Common myeloid progenitor, CD34-positive (primary cell): ENCODE data around the gene CELA3B.
"Not testable (repeated sequence)": the region's sequence is repeated elsewhere in the genome, so short reads cannot be mapped to it uniquely, and the experiment has no call there.

Experiments used
- CTCF ChIA-PET: fragments of 350-600 bp; sonication (Branson Sonifier 250); formaldehyde crosslinking; loops from one replicate; lab custom pipeline; 2021; ENCODE audit warnings: antibody characterized with exemption; lab: Charles Lee
- POLR2A ChIA-PET: fragments of 350-600 bp; sonication (Branson Sonifier 250); formaldehyde crosslinking; loops from one replicate; lab custom pipeline; 2021; ENCODE audit warnings: antibody characterized with exemption; lab: Charles Lee
- DNase-seq, 3 donors: peaks; one replicate each; pipeline versions ENCODE4 v3.0.0 to v3.0.0-alpha.2; 2013
- H3K27ac ChIP-seq, 2 experiments: 1 replicate in 1 of 2; 2 replicates in 1 of 2; pipeline ENCODE4 v1.7.0; 2013; ENCODE audit warnings: inconsistent platforms in 2 of 2, low read length in 2 of 2, mild to moderate bottlenecking in 2 of 2, low read depth in 1 of 2, moderate library complexity in 1 of 2; ENCODE audit not compliant: severe bottlenecking in 2 of 2, insufficient read depth in 1 of 2, poor library complexity in 1 of 2
- H3K27me3 ChIP-seq, 5 experiments: replicated peaks in 2 of 5; 1 replicate in 3 of 5; 2 replicates in 2 of 5; pipeline versions ENCODE4 v1.6.1 to v1.7.0; 2013; ENCODE audit warnings: low read length in 4 of 5, mild to moderate bottlenecking in 2 of 5, moderate library complexity in 2 of 5, inconsistent platforms in 1 of 5; ENCODE audit not compliant: insufficient read depth in 5 of 5, control insufficient read depth in 4 of 5
- H3K36me3 ChIP-seq, 4 experiments: 1 replicate in 2 of 4; 2 replicates in 2 of 4; pipeline versions ENCODE4 v1.6.1 to v1.7.0; 2013; ENCODE audit warnings: low read length in 3 of 4, control low read depth in 1 of 4, mild to moderate bottlenecking in 1 of 4; ENCODE audit not compliant: control insufficient read depth in 4 of 4, insufficient read depth in 4 of 4
- H3K4me1 ChIP-seq, 4 experiments: 1 replicate in 3 of 4; 2 replicates in 1 of 4; pipeline versions ENCODE4 v1.6.1 to v1.7.1; 2013; ENCODE audit warnings: low read length in 3 of 4, mild to moderate bottlenecking in 3 of 4, control low read depth in 1 of 4, inconsistent platforms in 1 of 4, moderate library complexity in 1 of 4; ENCODE audit not compliant: control insufficient read depth in 4 of 4, insufficient read depth in 4 of 4; ENCODE audit errors: control extremely low read depth in 1 of 4
- H3K4me3 ChIP-seq, 7 experiments: 1 replicate in 4 of 7; 2 replicates in 3 of 7; pipeline versions ENCODE4 v1.5.1 to v1.7.0; 2013; ENCODE audit warnings: mild to moderate bottlenecking in 7 of 7, low read length in 6 of 7, moderate library complexity in 6 of 7, inconsistent platforms in 2 of 7, low read depth in 2 of 7, control low read depth in 1 of 7; ENCODE audit not compliant: insufficient read depth in 4 of 7, control insufficient read depth in 1 of 7; ENCODE audit errors: extremely low read depth in 1 of 7
- H3K9me3 ChIP-seq, 5 experiments: 1 replicate in 4 of 5; 2 replicates in 1 of 5; pipeline versions ENCODE4 v1.6.1 to v1.7.1; 2013; ENCODE audit warnings: low read length in 4 of 5, mild to moderate bottlenecking in 2 of 5, inconsistent platforms in 1 of 5, low read depth in 1 of 5, moderate library complexity in 1 of 5; ENCODE audit not compliant: control insufficient read depth in 4 of 5, insufficient read depth in 2 of 5; ENCODE audit errors: control extremely low read depth in 1 of 5
- WGBS: methylation state at CpG from one replicate; pipeline ENCODE4 v1.1.5; 2013; ENCODE audit not compliant: insufficient coverage; 5-methylcytosine and 5-hydroxymethylcytosine counted together

The CELA3B gene

DNA sequence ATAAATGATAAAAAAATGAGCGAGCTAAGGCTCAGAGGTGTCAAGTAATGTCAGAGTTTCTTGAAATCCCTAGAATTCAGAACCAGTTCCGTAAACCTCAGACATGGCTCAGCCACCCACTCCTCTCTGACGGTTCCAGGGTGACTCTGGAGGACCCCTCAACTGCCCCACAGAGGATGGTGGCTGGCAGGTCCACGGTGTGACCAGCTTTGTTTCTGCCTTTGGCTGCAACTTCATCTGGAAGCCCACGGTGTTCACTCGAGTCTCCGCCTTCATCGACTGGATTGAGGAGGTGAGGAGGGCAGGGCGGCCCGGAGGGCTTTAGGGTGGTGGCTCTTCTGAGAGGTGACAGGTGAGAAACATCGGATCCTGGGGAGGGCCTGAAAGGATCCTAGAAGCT is 32.7 kb downstream of the CELA3B start:
- H3K36me3 ChIP-seq, H3K27me3 ChIP-seq, POLR2A ChIA-PET, H3K9me3 ChIP-seq, CTCF ChIA-PET, DNase-seq, H3K27ac ChIP-seq, H3K4me3 ChIP-seq, H3K4me1 ChIP-seq: not testable (repeated sequence)
- whole genome bisulfite sequencing = 97% methylated on average over 3 of the region's 11 CpGs

DNA sequence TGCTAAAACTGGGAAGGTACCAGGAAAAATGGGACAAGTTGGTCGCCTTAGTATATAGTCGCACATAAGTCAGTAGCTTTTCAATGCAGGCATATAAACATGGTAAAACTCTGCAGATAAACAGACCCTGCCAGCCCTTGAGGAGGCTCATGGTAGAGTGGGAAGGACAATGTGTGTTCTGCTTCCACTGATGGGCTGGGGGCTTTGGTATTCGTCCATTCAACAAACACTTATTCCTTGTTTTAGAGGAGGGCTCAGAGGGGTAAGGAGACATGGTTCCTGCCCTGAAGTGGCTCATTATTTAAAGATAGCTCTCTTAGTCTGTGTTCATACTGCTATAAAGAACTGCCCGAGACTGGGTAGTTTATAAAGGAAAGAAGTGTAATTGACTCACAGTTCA is 35.9 kb downstream of the CELA3B start:
- CTCF ChIA-PET, H3K27ac ChIP-seq, H3K36me3 ChIP-seq, POLR2A ChIA-PET, H3K9me3 ChIP-seq, H3K4me3 ChIP-seq, DNase-seq, H3K27me3 ChIP-seq, H3K4me1 ChIP-seq: not testable (repeated sequence)
- WGBS = 80% methylated on average over 1 of the region's 4 CpGs

DNA sequence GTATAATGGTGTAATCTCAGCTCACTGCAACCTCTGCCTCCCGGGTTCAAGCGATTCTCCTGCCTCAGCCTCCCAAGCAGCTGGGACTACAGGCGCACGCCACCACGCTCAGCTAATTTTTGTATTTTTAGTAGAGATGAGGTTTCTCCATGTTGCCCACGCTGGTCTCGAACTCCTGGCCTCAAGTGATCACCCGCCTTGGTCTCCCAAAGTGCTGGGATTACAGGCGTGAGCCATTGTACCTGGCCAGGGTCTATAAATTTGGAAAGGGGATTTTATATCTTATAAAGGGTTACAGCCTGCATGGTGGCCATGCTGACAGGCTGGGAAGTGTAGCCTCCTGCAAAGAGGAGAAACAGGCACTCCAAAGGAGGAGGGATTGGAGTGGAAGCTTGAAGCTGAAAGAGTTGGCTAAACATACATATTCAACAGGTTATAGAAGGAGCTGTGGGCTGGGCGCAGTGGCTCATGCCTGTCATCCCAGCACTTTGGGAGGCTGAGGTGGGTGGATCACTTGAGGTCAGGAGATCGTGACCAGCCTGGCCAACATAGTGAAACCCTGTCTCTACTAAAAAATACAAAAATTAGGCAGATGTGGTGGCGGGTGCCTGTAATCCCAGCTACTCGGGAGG is 37.9 kb downstream of the CELA3B start:
- H3K27me3 ChIP-seq, DNase-seq, H3K4me3 ChIP-seq, POLR2A ChIA-PET, H3K9me3 ChIP-seq, H3K27ac ChIP-seq, H3K36me3 ChIP-seq: not testable (repeated sequence)
- H3K4me1 ChIP-seq = peaks cover 4 to 22% (median 14%) of the 10 kb centered on the region in 4 experiments
- CTCF ChIA-PET = interaction anchor here (1.4 kb wide), 1 partner anchor 10 kb away, joined by 3 read pairs; no protein-coding TSS in a partner anchor
- WGBS = 100% methylated on average over 5 of the region's 13 CpGs

DNA sequence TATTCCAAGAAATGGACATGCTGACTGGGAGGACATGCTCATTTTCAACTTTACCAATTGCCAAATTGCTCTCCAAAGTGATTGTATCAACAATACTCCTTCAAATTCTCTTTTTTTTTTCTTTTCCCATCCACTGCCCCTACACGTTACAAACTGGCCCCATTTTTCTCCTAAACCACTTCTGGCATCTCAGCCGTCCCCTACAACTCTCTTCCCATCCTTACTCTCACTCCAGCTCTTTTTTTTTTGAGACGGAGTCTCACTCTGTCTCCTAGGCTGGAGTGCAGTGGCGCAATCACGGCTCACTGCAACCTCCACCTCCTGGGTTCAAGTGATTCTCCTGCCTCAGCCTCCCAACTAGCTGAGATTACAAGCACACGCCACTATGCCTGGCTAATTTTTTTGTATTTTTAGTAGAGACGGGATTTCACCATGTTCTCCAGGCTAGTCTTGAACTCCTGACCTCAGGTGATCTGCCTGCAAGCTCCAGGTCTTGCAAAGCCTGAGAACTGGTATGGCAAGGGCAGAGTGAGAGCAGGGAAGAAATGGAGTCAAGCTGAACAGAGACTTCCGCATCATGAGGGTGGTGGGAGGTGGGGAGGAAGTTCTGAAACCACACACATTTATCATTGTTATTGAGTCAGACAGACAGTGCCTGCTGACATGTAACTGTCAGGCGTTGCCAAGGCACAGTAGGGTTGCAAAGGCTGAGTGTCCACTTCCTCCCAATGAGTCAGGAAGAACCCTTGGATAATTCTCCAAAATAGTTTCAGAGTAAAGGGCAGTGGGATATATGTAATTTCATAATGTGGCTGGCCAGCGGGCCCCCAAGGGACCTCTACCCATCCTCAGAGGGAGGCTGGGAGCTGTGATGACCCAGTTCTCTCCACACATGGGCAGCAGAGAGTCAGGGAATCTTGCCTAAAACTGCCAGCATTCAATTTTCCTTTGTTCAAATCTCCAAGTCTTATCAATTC is 42.0 kb downstream of the CELA3B start:
- ChIA-PET POLR2A (interaction anchor here (0.7 kb wide), 1 partner anchor 720 kb away, joined by 4 read pairs; no protein-coding TSS in a partner anchor), CTCF (interaction anchor here (0.6 to 1.5 kb wide), 3 partner anchors 12 to 159 kb away, joined by 3 to 4 read pairs (median 4); no protein-coding TSS in a partner anchor)
- peak; percentile 78 to 87 (median 81) for DNase-seq
- peaks cover 4 to 35% (median 24%) of the 10 kb centered on the region in 4 experiments for H3K4me1 ChIP-seq
- no peaks in the 10 kb centered on the region for H3K27me3 ChIP-seq
- no peaks in the 10 kb centered on the region for H3K9me3 ChIP-seq
- peak overlapping the region in 3 of 7 experiments; percentile 37 to 51 (median 48) for H3K4me3 ChIP-seq
- WGBS = 52% methylated on average over 3 of the region's 10 CpGs
- peak overlapping the region; percentile 38 to 80 for H3K27ac ChIP-seq
- H3K36me3 ChIP-seq = no peaks in the 10 kb centered on the region

DNA sequence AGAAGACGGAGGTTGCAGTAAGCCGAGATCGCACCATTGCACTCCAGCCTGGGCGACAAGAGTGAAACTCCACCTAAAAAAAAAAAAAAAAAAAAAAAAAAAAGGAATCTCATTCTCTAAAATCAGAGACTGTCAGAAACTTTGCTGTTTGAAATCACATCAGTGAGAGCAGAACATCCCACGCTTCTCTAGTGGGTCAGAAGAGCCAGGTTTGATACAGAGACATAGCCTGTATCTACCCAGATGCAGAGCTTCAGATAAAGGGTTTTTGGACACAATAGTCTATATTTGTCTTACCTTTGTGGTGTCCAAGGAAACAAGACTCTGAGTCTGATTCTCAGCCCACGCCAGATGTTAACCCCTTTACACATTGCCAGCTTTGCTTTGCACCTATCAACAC is 44.2 kb downstream of the CELA3B start:
- no peaks in the 10 kb centered on the region for H3K9me3 ChIP-seq
- WGBS = 90% methylated on average over 2 of the region's 6 CpGs
- H3K4me3 ChIP-seq = no peak overlapping the region
- peaks cover 4 to 53% (median 36%) of the 10 kb centered on the region in 4 experiments for H3K4me1 ChIP-seq
- ChIA-PET POLR2A (interaction anchor here (0.7 kb wide), 1 partner anchor 56 kb away, joined by 3 read pairs; no protein-coding TSS in a partner anchor), CTCF (interaction anchor here (1.2 to 1.5 kb wide), 3 partner anchors 15 to 318 kb away, joined by 3 to 6 read pairs (median 3); no protein-coding TSS in a partner anchor)
- H3K27ac ChIP-seq = no peak overlapping the region
- DNase-seq = no peak
- no peaks in the 10 kb centered on the region for H3K36me3 ChIP-seq
- no peaks in the 10 kb centered on the region for H3K27me3 ChIP-seq

DNA sequence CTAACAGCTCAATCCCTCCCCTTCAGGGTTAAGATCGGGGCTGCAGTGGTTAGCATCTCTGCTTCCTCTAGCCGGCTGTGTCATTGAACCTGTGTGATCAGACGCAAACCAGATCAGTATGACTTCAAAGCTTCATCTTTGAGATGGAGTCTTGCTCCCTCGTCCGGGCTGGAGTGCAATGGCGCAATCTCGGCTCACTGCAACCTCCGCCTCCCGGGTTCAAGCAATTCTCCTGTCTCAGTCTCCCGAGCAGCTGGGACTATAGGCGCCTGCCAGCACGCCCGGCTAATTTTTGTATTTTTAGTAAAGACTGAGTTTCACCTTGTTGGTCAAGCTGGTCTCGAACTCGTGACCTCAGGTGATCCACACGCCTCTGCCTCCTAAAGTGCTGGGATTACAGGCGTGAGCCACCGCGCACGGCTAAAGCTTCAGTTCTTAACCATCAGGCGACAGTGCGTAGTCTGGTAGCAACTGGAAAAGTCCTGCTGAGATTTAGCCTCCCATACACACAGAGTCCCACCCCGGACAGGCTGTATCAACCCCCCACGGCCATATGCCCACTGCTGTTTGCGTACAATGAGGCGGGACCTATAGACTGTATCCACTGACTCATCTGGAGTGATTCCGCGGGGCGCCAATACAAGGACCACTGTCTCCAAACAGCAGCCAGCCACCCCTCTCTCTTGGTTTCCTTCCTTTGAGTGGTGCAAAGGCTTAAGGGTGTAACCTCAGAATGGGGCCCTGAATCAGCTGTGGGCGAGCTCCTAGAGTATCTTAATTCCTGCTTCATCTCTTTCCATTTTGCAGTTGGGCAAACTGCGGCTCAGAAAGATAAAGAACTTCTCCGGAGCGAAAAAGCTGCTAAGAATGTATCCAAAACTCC is 47.9 kb downstream of the CELA3B start:
- POLR2A ChIA-PET = interaction anchor here (0.6 to 4.7 kb wide), 4 partner anchors 12 to 308 kb away, joined by 3 to 42 read pairs (median 10); partner anchors contain the start of gene CDC42
- 2% methylated on average over 31 of the region's 33 CpGs for WGBS

More for the DNA sequence above, 47.9 kb downstream of the CELA3B start:
- no peaks in the 10 kb centered on the region for H3K36me3 ChIP-seq
- H3K27me3 ChIP-seq = no peaks in the 10 kb centered on the region
- CTCF ChIA-PET = interaction anchor here (0.6 to 3.8 kb wide), 15 partner anchors 9 to 367 kb away, joined by 3 to 20 read pairs (median 3); no protein-coding TSS in a partner anchor
- H3K27ac ChIP-seq = peak overlapping the region; percentile 94 to 98
- peak; percentile 90 to 98 (median 96) for DNase-seq
- peaks cover 0 to 45% (median 28%) of the 10 kb centered on the region in 4 experiments for H3K4me1 ChIP-seq
- no peaks in the 10 kb centered on the region for H3K9me3 ChIP-seq
- peak overlapping the region; percentile 80 to 100 (median 96) for H3K4me3 ChIP-seq
